Measurements from ENCODE around the gene CD22. TPM values are rescaled to one million over a fixed set of nuclear protein-coding genes. Genes with fewer than 3 reads are reported as not detected.

Gene CD22
- total RNA-seq, 1 donor from 2014 or later, result not detected

- Histone ChIP-seq H3K27ac (replicated peaks) (no peak overlapping the region), H3K4me1 (no peaks in the 10 kb centered on the region), H3K4me3 (no peak overlapping the region), H3K9me3 (replicated peaks) (no peaks in the 10 kb centered on the region), H3K36me3 (no peaks in the 10 kb centered on the region), H3K27me3 (ENCODE audit: low read depth) (peaks cover 70% of the 10 kb centered on the region)
- TF ChIP-seq CTCF (IDR thresholded peaks at IDR 0.05; ENCODE audit: borderline replicate concordance), result no peak
- DNase-seq, result no peak
- intact Hi-C loops (cut with micrococcal nuclease), result no loop called here
Observed at GRCh38 chr19:35306473-35307246, 22.3 kb upstream of the CD22 start.

GRCh38 chr19:35307931-35308330 is 21.1 kb upstream of the CD22 start:
- peaks cover 60% of the 10 kb centered on the region for H3K27me3 ChIP-seq (ENCODE audit: low read depth)
- no peaks in the 10 kb centered on the region for H3K9me3 ChIP-seq (replicated peaks)
- H3K4me1 ChIP-seq, result no peaks in the 10 kb centered on the region
- TF ChIP-seq CTCF (IDR thresholded peaks at IDR 0.05; ENCODE audit: borderline replicate concordance), result no peak
- no peak overlapping the region for H3K27ac ChIP-seq (replicated peaks)
- intact Hi-C loops (cut with micrococcal nuclease), result no loop called here
- H3K36me3 ChIP-seq, result no peaks in the 10 kb centered on the region
- no peak overlapping the region for H3K4me3 ChIP-seq
- DNase-seq, result no peak

GRCh38 chr19:35308910-35309309 is 20.1 kb upstream of the CD22 start:
- no peaks in the 10 kb centered on the region for H3K4me1 ChIP-seq
- H3K27ac ChIP-seq (replicated peaks), result no peak overlapping the region
- peaks cover 52% of the 10 kb centered on the region for H3K27me3 ChIP-seq (ENCODE audit: low read depth)
- intact Hi-C loops (cut with micrococcal nuclease), result no loop called here
- DNase-seq, result no peak
- no peaks in the 10 kb centered on the region for H3K9me3 ChIP-seq (replicated peaks)
- no peak for TF ChIP-seq CTCF (IDR thresholded peaks at IDR 0.05; ENCODE audit: borderline replicate concordance)
- no peaks in the 10 kb centered on the region for H3K36me3 ChIP-seq
- no peak overlapping the region for H3K4me3 ChIP-seq

GRCh38 chr19:35309481-35310279 is 19.3 kb upstream of the CD22 start:
- Histone ChIP-seq H3K36me3 (no peaks in the 10 kb centered on the region), H3K4me3 (no peak overlapping the region), H3K27me3 (ENCODE audit: low read depth) (peaks cover 44% of the 10 kb centered on the region), H3K9me3 (replicated peaks) (no peaks in the 10 kb centered on the region), H3K27ac (replicated peaks) (no peak overlapping the region), H3K4me1 (no peaks in the 10 kb centered on the region)
- no peak for DNase-seq
- TF ChIP-seq CTCF (IDR thresholded peaks at IDR 0.05; ENCODE audit: borderline replicate concordance), result no peak
- intact Hi-C loops (cut with micrococcal nuclease), result no loop called here

GRCh38 chr19:35310331-35310730 is 18.7 kb upstream of the CD22 start:
- Histone ChIP-seq H3K27me3 (ENCODE audit: low read depth) (peaks cover 37% of the 10 kb centered on the region), H3K36me3 (no peaks in the 10 kb centered on the region), H3K4me3 (no peak overlapping the region), H3K27ac (replicated peaks) (no peak overlapping the region), H3K4me1 (no peaks in the 10 kb centered on the region), H3K9me3 (replicated peaks) (no peaks in the 10 kb centered on the region)
- no peak for DNase-seq
- TF ChIP-seq CTCF (IDR thresholded peaks at IDR 0.05; ENCODE audit: borderline replicate concordance), result no peak
- intact Hi-C loops (cut with micrococcal nuclease), result no loop called here
